Gastroesophageal sphincter (tissue), 3 donors: ENCODE data around the gene ROBO1.

Experiments used
- EP300 ChIP-seq: sonication (generic); formaldehyde crosslinking; IDR thresholded peaks from one replicate; pipeline ENCODE4 v1.6.1; 2017; ENCODE audit warnings: antibody characterized with exemption, mild to moderate bottlenecking
- POLR2A ChIP-seq, 2 donors: fragments of 450-650 bp; IDR thresholded peaks; one replicate each; pipeline ENCODE4 v1.6.1; 2017; ENCODE audit warnings: antibody characterized with exemption in 2 of 2, mild to moderate bottlenecking in 2 of 2, moderate library complexity in 1 of 2
- POLR2AphosphoS5 ChIP-seq: sonication (generic); formaldehyde crosslinking; IDR thresholded peaks from one replicate; pipeline ENCODE4 v1.6.1; 2017; ENCODE audit warnings: antibody characterized with exemption
- TF ChIP-seq, protein P1 (sequence below), 4 experiments: fragments of 200-600 bp in 2 of 4; fragments of 450-650 bp in 2 of 4; sonication (generic) in 1 of 4; IDR thresholded peaks; one replicate each; pipeline ENCODE4 v1.5.1; 2017 to 2019; ENCODE audit warnings: antibody characterized with exemption in 4 of 4, mild to moderate bottlenecking in 2 of 4, moderate library complexity in 2 of 4

DNA sequence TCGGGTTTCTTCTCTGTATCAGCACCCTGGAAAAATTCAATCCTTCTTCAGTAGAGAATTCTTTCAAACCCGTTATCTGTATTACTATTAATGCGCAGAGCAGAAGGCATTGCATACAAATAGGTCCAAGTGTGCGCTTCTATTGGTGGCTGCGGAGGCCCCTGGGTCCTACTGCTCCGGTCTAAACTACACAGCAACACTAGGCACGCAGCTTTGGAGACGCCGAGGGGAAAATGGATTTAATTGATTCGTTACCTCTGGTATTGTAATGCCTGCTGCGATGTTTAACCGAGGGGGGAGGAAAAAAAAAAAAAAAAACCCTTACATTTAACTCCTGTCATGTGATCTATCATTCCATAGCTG lies at the start of gene ROBO1:
- TF ChIP-seq POLR2A (IDR thresholded peaks at IDR 0.05): no peak
- no peak for TF ChIP-seq POLR2AphosphoS5
- TF ChIP-seq, protein P1, sequence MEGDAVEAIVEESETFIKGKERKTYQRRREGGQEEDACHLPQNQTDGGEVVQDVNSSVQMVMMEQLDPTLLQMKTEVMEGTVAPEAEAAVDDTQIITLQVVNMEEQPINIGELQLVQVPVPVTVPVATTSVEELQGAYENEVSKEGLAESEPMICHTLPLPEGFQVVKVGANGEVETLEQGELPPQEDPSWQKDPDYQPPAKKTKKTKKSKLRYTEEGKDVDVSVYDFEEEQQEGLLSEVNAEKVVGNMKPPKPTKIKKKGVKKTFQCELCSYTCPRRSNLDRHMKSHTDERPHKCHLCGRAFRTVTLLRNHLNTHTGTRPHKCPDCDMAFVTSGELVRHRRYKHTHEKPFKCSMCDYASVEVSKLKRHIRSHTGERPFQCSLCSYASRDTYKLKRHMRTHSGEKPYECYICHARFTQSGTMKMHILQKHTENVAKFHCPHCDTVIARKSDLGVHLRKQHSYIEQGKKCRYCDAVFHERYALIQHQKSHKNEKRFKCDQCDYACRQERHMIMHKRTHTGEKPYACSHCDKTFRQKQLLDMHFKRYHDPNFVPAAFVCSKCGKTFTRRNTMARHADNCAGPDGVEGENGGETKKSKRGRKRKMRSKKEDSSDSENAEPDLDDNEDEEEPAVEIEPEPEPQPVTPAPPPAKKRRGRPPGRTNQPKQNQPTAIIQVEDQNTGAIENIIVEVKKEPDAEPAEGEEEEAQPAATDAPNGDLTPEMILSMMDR (IDR thresholded peaks at IDR 0.05): no peak
- TF ChIP-seq EP300: no peak
